ENCODE results near the gene SNED1.

GRCh38 chr2:241107031-241107783, 108.8 kb downstream of the SNED1 start:
- no peak for TF ChIP-seq SPI1 (IDR thresholded peaks at IDR 0.05; ENCODE audit: borderline replicate concordance, low read depth)
- no peak for TF ChIP-seq POLR2AphosphoS5 (IDR thresholded peaks at IDR 0.05; ENCODE audit: low read depth)
- TF ChIP-seq CTCF (IDR thresholded peaks at IDR 0.05; ENCODE audit: insufficient read depth, low read length), result no peak
- TF ChIP-seq REST (IDR thresholded peaks at IDR 0.05; ENCODE audit: insufficient replicate concordance, low read depth), result no peak
